ENCODE results near the gene KLRF1.
"Not testable (repeated sequence)": the region's sequence is repeated elsewhere in the genome, so short reads cannot be mapped to it uniquely, and the experiment has no call there.

KLRF1 gene

DNA sequence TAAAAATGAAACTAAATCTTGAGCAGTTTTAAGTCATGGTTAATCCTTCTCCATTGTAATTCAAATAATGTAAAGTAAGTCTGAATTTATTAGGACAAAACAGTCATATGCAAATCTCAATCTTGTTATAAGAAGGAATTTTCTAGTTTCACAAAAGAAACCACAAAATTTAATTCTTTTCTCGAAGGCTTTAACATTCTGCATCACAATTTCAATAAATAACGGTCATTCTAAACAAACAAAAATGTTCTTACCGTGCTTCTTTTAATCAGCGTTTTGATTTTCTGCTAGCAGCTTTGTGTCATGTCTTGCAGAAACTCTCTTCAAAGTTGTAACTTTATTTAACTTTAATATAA lies 41.6 kb downstream of the KLRF1 start:
- no peak overlapping the region for H3K4me3 ChIP-seq (ENCODE audit: low read depth, low read length)
- TF ChIP-seq, protein P1, sequence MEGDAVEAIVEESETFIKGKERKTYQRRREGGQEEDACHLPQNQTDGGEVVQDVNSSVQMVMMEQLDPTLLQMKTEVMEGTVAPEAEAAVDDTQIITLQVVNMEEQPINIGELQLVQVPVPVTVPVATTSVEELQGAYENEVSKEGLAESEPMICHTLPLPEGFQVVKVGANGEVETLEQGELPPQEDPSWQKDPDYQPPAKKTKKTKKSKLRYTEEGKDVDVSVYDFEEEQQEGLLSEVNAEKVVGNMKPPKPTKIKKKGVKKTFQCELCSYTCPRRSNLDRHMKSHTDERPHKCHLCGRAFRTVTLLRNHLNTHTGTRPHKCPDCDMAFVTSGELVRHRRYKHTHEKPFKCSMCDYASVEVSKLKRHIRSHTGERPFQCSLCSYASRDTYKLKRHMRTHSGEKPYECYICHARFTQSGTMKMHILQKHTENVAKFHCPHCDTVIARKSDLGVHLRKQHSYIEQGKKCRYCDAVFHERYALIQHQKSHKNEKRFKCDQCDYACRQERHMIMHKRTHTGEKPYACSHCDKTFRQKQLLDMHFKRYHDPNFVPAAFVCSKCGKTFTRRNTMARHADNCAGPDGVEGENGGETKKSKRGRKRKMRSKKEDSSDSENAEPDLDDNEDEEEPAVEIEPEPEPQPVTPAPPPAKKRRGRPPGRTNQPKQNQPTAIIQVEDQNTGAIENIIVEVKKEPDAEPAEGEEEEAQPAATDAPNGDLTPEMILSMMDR (IDR thresholded peaks at IDR 0.05; ENCODE audit: borderline replicate concordance, insufficient read depth, low read depth, low read length): no peak

GRCh38 chr12:9869307-9870161 lies 42.3 kb downstream of the KLRF1 start, which contains the start of gene CLEC2B:
Gene CLEC2B, minus strand, starts transcription at chr12:9869354.
- TF ChIP-seq, protein P1 (IDR thresholded peaks at IDR 0.05; ENCODE audit: borderline replicate concordance, insufficient read depth, low read depth, low read length): no peak
- peak within 1 kb of the TSS; percentile 38 for H3K4me3 ChIP-seq (ENCODE audit: low read depth, low read length)

GRCh38 chr12:9870286-9870866 lies 43.1 kb downstream of the KLRF1 start:
- TF ChIP-seq, protein P1 (IDR thresholded peaks at IDR 0.05; ENCODE audit: borderline replicate concordance, insufficient read depth, low read depth, low read length): no peak
- H3K4me3 ChIP-seq (ENCODE audit: low read depth, low read length): no peak overlapping the region

- TF ChIP-seq, protein P1 (IDR thresholded peaks at IDR 0.05; ENCODE audit: borderline replicate concordance, insufficient read depth, low read depth, low read length): no peak
- H3K4me3 ChIP-seq (ENCODE audit: low read depth, low read length): no peak overlapping the region
Measured at GRCh38 chr12:9872162-9872561, 44.9 kb downstream of the KLRF1 start.

DNA sequence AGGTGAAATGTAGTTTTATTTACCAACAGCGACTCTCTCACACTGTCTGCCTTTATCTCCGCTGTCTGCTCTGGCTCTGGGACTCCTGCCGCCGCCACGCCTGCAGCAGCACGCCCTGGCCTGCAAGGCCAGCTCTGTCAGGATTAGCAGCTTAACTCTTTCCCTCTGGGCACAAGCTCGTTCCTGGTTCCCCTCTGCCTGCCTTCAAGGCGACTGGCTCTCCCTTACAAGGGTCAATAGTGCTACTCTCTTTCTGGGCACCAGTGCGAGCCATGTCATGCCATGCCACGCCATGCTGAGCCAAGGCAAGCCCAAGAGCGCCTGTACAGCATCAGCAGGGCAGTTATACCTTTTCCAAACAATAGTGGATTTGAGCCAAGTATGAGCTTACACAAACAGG lies 45.5 kb downstream of the KLRF1 start:
- TF ChIP-seq, protein P1 (IDR thresholded peaks at IDR 0.05; ENCODE audit: borderline replicate concordance, insufficient read depth, low read depth, low read length): no peak
- H3K4me3 ChIP-seq (ENCODE audit: low read depth, low read length): no peak overlapping the region

- H3K4me3 ChIP-seq (ENCODE audit: low read depth, low read length): not testable (repeated sequence)
Measured at GRCh38 chr12:9876120-9876519, 48.8 kb downstream of the KLRF1 start.

GRCh38 chr12:9880532-9881078 lies 53.3 kb downstream of the KLRF1 start:
- no peak overlapping the region for H3K4me3 ChIP-seq (ENCODE audit: low read depth, low read length)
- TF ChIP-seq, protein P1 (IDR thresholded peaks at IDR 0.05; ENCODE audit: borderline replicate concordance, insufficient read depth, low read depth, low read length): no peak

All from GM12875 (cell line).